Sciatic nerve (tissue), 2 donors: ENCODE data around the gene MSLN. TPM values are rescaled to one million over a fixed set of nuclear protein-coding genes. Genes with fewer than 3 reads are reported as not detected.

Source experiments
- ATAC-seq: fragments of 200-7000 bp; cut with Tn5 transposase; one replicate; pipeline ENCODE4 v1.9.1; 2020; ENCODE audit warnings: mild to moderate bottlenecking, moderate library complexity
- DNase-seq: peaks from one replicate; pipeline ENCODE4 v3.0.0-alpha.2; 2020; ENCODE audit warnings: low spot score
- intact Hi-C: fragments of 100-400 bp; cut with DNase I; formaldehyde crosslinking; loops from one replicate; pipeline ENCODE4 v1.14.2; 2022
- total RNA-seq: library from RNA; stranded (reverse); fragmentation: NEBNext Ultra II Directional; extraction: Animal tissue kit (Norgen Biotek cat#: 25700); gene quantifications from one replicate; pipeline ENCODE4 v1.2.1, GENCODE V29; 2021
- donor health status: DM: no; HTN: no; CAD: no.
- donor health status: DM: no; HTN: no; CAD: no.

Gene MSLN
- total RNA-seq, 1 donor from 2014 or later: 2.9 TPM

- no peak for DNase-seq
- intact Hi-C loops: no loop called here
- ATAC-seq: no peak
These were observed 22.4 kb downstream of the MSLN start for GRCh38 chr16:782766-783403.

- ATAC-seq: no peak
- no peak for DNase-seq
- intact Hi-C loops: loop anchor here (2.0 kb wide), 1 partner anchor 73 kb away; no protein-coding TSS in a partner anchor
These were observed 23.0 kb downstream of the MSLN start for GRCh38 chr16:783404-784161.

- ATAC-seq (no peak), DNase-seq (no peak)
- intact Hi-C loops: loop anchor here (2.0 kb wide), 1 partner anchor 74 kb away; no protein-coding TSS in a partner anchor
These were observed 23.9 kb downstream of the MSLN start for GRCh38 chr16:784431-784830.

GRCh38 chr16:785563-786535, 25.3 kb downstream of the MSLN start:
- peak; percentile 84 for DNase-seq
- peak; percentile 24 for ATAC-seq
- intact Hi-C loops: loop anchor here (2.0 kb wide), 1 partner anchor 75 kb away; no protein-coding TSS in a partner anchor

- DNase-seq: no peak
- no peak for ATAC-seq
- intact Hi-C loops: no loop called here
These were observed 26.9 kb downstream of the MSLN start for GRCh38 chr16:787321-787966.

- no peak for DNase-seq
- intact Hi-C loops: no loop called here
- peak; percentile 1 for ATAC-seq
These were observed 27.5 kb downstream of the MSLN start, which contains the start of gene RPUSD1 for GRCh38 chr16:787978-788398. RPUSD1 (minus strand) TSS chr16:788381; CDS start chr16:787737, 644 bp downstream.

GRCh38 chr16:788399-789126, 28.0 kb downstream of the MSLN start, which contains the start of gene CHTF18:
CHTF18 (plus strand) TSS chr16:788620; CDS start chr16:788685, 65 bp downstream.
- ATAC-seq: peak; percentile 95
- peak; percentile 95 for DNase-seq
- intact Hi-C loops: no loop called here

- ATAC-seq (no peak), DNase-seq (no peak)
- intact Hi-C loops: no loop called here
These were observed 28.8 kb downstream of the MSLN start for GRCh38 chr16:789191-789850.

- ATAC-seq (no peak), DNase-seq (no peak)
- intact Hi-C loops: no loop called here
These were observed 29.6 kb downstream of the MSLN start for GRCh38 chr16:790086-790485.

GRCh38 chr16:791131-791530, 30.6 kb downstream of the MSLN start:
- intact Hi-C loops: no loop called here
- DNase-seq (no peak), ATAC-seq (no peak)

GRCh38 chr16:792221-792995, 31.9 kb downstream of the MSLN start:
- intact Hi-C loops: no loop called here
- ATAC-seq (no peak), DNase-seq (no peak)

- intact Hi-C loops: no loop called here
- no peak for DNase-seq
- no peak for ATAC-seq
These were observed 32.9 kb downstream of the MSLN start for GRCh38 chr16:793414-793813.

- ATAC-seq (no peak), DNase-seq (no peak)
- intact Hi-C loops: no loop called here
These were observed 33.7 kb downstream of the MSLN start for GRCh38 chr16:794091-794822.

- intact Hi-C loops: no loop called here
- no peak for ATAC-seq
- DNase-seq: no peak
These were observed 34.4 kb downstream of the MSLN start for GRCh38 chr16:794853-795466.

GRCh38 chr16:795580-796229, 35.2 kb downstream of the MSLN start:
- ATAC-seq (no peak), DNase-seq (no peak)
- intact Hi-C loops: no loop called here
